Stimulated activated CD8-positive, alpha-beta memory T cell treated with anti-CD3 and anti-CD28 coated beads, Interleukin-4, amount 100 ng/mL, for 48 hours (primary cell): ENCODE measurements around the gene HYDIN.
"Not testable (repeated sequence)": the region's sequence is repeated elsewhere in the genome, so short reads cannot be mapped to it uniquely, and the experiment has no call there.

ENCODE experiments used
- DNase-seq: peaks from one replicate; pipeline ENCODE4 v3.0.0-alpha.2; 2020

The HYDIN gene

GRCh38 chr16:71083573-71083972 is 146.9 kb downstream of the HYDIN start:
- not testable (repeated sequence) for DNase-seq

DNA sequence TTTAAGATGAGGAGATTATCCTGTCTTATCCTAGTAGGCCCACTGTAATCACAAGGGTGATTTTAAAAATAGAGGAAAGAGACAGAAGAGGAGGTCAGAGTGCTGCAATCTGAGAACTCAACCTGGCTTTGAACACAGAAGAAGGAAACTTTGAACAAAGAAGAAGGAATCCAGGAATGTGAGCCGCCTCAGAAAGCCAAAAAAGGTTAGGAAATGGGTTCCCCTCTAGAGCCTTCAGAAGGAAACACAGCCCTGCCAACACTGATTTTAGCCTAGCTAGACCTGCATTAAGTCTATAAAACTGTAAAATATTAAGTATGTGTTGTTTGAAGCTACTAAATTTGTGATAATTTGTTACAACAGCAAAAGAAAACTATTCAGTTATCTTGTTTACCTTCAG is 149.7 kb downstream of the HYDIN start:
- not testable (repeated sequence) for DNase-seq

- DNase-seq, result not testable (repeated sequence)
Measured at GRCh38 chr16:71080262-71080661, 150.3 kb downstream of the HYDIN start.

DNA sequence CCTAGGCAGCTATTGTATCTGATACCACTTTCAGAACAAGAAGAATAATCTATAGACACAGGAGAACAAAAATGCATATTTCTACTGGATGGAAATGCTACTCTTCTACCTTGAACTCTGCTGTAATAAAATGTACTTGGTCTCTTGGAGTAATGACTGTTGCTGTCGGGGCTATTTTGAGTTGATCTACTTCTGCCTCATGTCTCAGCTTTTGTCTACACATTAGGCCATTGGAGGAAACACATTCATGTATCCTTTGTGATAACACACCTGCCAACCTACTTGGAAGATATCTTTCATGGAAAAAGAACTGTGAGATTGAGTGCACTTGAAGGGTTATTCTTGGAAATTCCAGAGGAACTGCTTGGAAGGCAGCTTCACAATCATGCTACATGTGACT is 159.9 kb downstream of the HYDIN start:
- DNase-seq, result not testable (repeated sequence)

DNA sequence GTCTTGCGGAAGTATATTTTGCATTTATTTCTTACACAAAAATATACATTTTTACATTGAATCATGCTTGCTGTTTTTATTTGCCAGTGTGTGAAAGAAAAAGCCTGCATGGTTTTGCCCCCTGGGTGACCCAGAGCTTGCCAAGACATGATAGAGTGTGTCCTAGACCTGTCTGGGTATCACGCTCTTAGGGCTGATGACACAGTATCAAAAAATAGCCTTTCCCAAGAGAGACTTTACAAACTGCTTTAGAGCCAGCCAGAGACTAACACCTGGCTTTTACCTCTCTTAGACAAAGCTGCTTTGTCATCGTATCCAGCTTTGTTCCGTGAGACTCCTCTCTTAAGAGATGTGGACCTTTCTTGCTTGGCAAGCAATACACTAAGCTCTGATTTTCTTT is 160.7 kb downstream of the HYDIN start:
- DNase-seq, result not testable (repeated sequence)

- not testable (repeated sequence) for DNase-seq
Measured at GRCh38 chr16:71053897-71054609, 176.5 kb downstream of the HYDIN start.

- DNase-seq, result not testable (repeated sequence)
Measured at GRCh38 chr16:71050307-71050706, 180.2 kb downstream of the HYDIN start.

- DNase-seq, result not testable (repeated sequence)
Measured at GRCh38 chr16:71039368-71040111, 191.0 kb downstream of the HYDIN start.

GRCh38 chr16:71038421-71038820 is 192.1 kb downstream of the HYDIN start:
- DNase-seq, result not testable (repeated sequence)

DNA sequence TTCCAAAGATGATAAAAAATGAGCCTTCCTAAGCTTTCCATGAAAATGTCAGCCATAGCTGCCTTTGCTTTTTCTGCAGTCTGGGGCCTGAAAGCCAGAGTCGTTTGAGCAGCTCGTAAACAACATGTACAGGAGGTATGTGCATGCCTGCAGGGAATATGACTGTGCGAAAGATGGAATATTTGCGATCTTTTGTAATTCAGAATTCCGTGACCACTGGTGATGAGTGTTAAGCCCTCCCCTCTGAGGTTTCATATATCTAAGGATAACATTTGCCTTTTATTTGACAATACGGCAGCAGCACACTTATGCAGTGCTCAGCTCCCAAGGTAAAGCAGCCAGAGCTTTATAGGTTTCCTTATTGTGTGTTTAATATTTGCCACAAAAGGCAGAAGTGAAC is 192.5 kb downstream of the HYDIN start:
- not testable (repeated sequence) for DNase-seq

- DNase-seq, result not testable (repeated sequence)
Measured at GRCh38 chr16:71028032-71028727, 202.3 kb downstream of the HYDIN start.

- not testable (repeated sequence) for DNase-seq
Measured at GRCh38 chr16:71027511-71027910, 203.0 kb downstream of the HYDIN start.

GRCh38 chr16:71023851-71024439 is 206.6 kb downstream of the HYDIN start:
- DNase-seq, result not testable (repeated sequence)

GRCh38 chr16:71021961-71022537 is 208.5 kb downstream of the HYDIN start:
- not testable (repeated sequence) for DNase-seq

GRCh38 chr16:71019067-71019682 is 211.3 kb downstream of the HYDIN start:
- not testable (repeated sequence) for DNase-seq

- DNase-seq, result not testable (repeated sequence)
Measured at GRCh38 chr16:71015419-71015818, 215.1 kb downstream of the HYDIN start.

GRCh38 chr16:71009440-71010223 is 220.9 kb downstream of the HYDIN start:
- not testable (repeated sequence) for DNase-seq

DNA sequence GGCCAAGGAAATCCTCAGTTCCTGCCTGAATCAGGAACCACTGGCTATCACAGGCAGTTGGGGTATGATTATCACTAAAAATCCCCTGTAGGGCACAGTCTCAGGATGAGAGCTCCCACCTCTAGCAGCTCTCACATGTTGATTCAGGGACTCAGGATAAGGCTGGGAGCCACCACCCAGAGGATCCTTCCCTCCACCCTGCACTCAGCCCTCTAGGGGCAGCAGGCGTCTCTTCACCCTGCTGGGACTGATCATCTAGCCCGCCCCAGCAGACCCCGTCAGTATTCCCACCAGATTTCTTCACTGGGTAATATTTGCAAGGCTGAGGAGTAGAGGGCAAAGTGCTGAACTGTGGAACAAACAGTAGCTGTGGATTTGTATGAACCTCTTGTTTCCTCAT is 224.0 kb downstream of the HYDIN start:
- not testable (repeated sequence) for DNase-seq

GRCh38 chr16:70999735-71000134 is 230.8 kb downstream of the HYDIN start:
- not testable (repeated sequence) for DNase-seq

- DNase-seq, result not testable (repeated sequence)
Measured at GRCh38 chr16:70995799-70996198, 234.7 kb downstream of the HYDIN start.

DNA sequence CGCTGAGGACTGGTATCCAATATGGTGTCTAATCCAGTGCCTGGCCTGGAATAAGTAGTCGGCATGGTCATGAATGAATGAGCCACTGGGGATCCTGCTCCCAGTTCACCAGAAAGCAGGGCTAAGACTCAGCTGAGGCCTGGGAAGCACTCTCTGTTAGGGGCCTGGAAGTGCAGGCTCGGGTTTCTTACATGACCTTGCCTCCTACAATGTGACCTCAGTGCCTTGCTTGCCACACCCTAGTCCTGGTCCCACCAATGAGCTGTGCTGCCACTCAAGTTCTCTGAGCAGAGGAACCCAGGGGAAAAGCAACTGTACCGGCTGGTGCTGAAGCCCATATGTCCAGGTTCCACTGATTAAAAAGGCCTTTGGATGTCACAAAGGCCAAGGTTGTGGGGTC is 238.0 kb downstream of the HYDIN start:
- not testable (repeated sequence) for DNase-seq
